ENCODE data around the gene RTP2. TPM values are rescaled to one million over a fixed set of nuclear protein-coding genes. Genes with fewer than 3 reads are reported as not detected.

RTP2 gene
- total RNA-seq, 1 experiment from 2014 or later: not detected

DNA sequence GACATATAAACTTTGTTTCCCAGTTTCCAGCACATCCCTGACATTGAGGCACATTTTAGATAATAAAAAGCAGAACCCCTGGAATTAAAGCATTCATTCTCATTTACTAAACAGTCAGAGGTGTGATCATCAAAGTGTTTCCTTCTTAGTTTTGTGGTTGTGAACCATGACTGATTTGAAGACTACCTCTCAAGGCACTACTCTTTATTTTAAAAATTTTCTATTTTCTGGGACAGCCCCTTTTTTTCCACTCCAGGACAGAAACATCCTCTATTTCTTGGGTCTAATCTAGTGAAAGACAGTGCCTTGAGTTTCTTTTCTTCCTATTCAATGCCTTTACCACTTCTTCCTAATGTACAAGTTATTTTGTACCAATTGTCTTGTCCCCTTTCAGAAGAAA, 37.3 kb downstream of the RTP2 start:
- peaks cover 20% of the 10 kb centered on the region for H3K27me3 ChIP-seq (ENCODE audit: control insufficient read depth, insufficient read depth, low read length)
- ChIA-PET CTCF (no interaction called here), POLR2A (no interaction called here)
- ATAC-seq (no peak), DNase-seq (ENCODE audit: low read depth, low spot score) (no peak)
- intact Hi-C loops (cut with micrococcal nuclease; ENCODE audit: unreplicated experiment) (no loop called here), in situ Hi-C loops (cut with HindIII; ENCODE audit: low pct_unique_long_range_greater_than_20kb, low sequenced_read_pairs) (no loop called here)
- TF ChIP-seq SIN3A (IDR thresholded peaks at IDR 0.05; ENCODE audit: borderline replicate concordance, insufficient read depth, low read depth, low read length) (no peak), POLR2AphosphoS5 (IDR thresholded peaks at IDR 0.05; ENCODE audit: low read depth, low read length) (no peak), REST (IDR thresholded peaks at IDR 0.05; ENCODE audit: insufficient read depth in 1 of 2, low read depth in 2 of 2, low read length in 1 of 2) (no peak), CTCF (IDR thresholded peaks at IDR 0.05) (no peak), TCF7L2 (IDR thresholded peaks at IDR 0.05; ENCODE audit: low read depth, low read length) (no peak)
- H3K27ac ChIP-seq (ENCODE audit: low read length): no peak overlapping the region
- no peaks in the 10 kb centered on the region for H3K9me3 ChIP-seq (ENCODE audit: control insufficient read depth, insufficient read depth, low read depth, low read length)
- H3K36me3 ChIP-seq (ENCODE audit: control insufficient read depth, insufficient read depth, low read length): no peaks in the 10 kb centered on the region
- H3K4me3 ChIP-seq (ENCODE audit: low read depth in 2 of 2, low read length in 2 of 2): no peak overlapping the region
- no peaks in the 10 kb centered on the region for H3K4me1 ChIP-seq (ENCODE audit: control insufficient read depth, insufficient read depth, low read length)
- BruUV-seq (replicated peaks): no TSS peak

DNA sequence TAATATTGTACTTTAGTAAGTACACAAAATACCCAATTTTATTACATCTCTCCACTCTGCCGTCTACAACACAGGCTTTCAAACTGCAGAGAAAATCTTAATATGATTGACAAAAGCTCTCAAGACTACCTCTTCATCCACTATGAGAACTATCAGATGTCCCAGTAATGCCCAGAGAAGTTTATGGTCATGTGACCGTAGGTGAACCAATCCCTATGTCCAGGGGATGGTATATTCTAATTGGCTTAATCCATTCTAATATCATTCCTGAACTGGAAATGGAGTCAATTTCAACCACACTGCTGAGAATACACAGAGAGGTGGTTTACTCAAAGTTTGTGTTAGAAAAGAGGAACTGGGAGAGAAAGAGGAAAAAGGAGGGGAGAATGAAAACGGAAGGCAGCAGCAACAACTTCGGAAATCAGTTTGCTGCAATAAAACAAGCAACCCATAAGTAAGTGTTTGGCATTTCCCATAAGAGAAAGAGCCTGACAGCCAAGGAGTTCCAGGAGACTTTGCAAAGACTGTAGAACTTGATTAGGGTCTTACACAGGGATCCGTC, 39.4 kb downstream of the RTP2 start:
- ATAC-seq (no peak), DNase-seq (ENCODE audit: low read depth, low spot score) (no peak)
- no peaks in the 10 kb centered on the region for H3K36me3 ChIP-seq (ENCODE audit: control insufficient read depth, insufficient read depth, low read length)
- no peaks in the 10 kb centered on the region for H3K9me3 ChIP-seq (ENCODE audit: control insufficient read depth, insufficient read depth, low read depth, low read length)
- H3K4me3 ChIP-seq (ENCODE audit: low read depth in 2 of 2, low read length in 2 of 2): no peak overlapping the region
- intact Hi-C loops (cut with micrococcal nuclease; ENCODE audit: unreplicated experiment) (no loop called here), in situ Hi-C loops (cut with HindIII; ENCODE audit: low pct_unique_long_range_greater_than_20kb, low sequenced_read_pairs) (no loop called here)
- no peak overlapping the region for H3K27ac ChIP-seq (ENCODE audit: low read length)
- POLR2A ChIA-PET: interaction anchor here (0.7 kb wide), 1 partner anchor 11 kb away, joined by 3 read pairs; no protein-coding TSS in a partner anchor
- CTCF ChIA-PET: interaction anchor here (0.5 to 0.7 kb wide), 2 partner anchors 60 to 1299 kb away, joined by 3 to 12 read pairs; no protein-coding TSS in a partner anchor
- H3K27me3 ChIP-seq (ENCODE audit: control insufficient read depth, insufficient read depth, low read length): peaks cover 12% of the 10 kb centered on the region; the same call in 1 of the 2 replicates
- H3K4me1 ChIP-seq (ENCODE audit: control insufficient read depth, insufficient read depth, low read length): no peaks in the 10 kb centered on the region
- no TSS peak for BruUV-seq (replicated peaks)
- TF ChIP-seq CTCF (IDR thresholded peaks at IDR 0.05) (no peak), TCF7L2 (IDR thresholded peaks at IDR 0.05; ENCODE audit: low read depth, low read length) (no peak), POLR2AphosphoS5 (IDR thresholded peaks at IDR 0.05; ENCODE audit: low read depth, low read length) (no peak), SIN3A (IDR thresholded peaks at IDR 0.05; ENCODE audit: borderline replicate concordance, insufficient read depth, low read depth, low read length) (no peak), REST (IDR thresholded peaks at IDR 0.05; ENCODE audit: insufficient read depth in 1 of 2, low read depth in 2 of 2, low read length in 1 of 2) (no peak)
